ENCODE results near the gene LRFN3.
A peak's percentile ranks its signal among the peaks of the same experiment; 100 is the strongest.
"Not testable (repeated sequence)": the region's sequence is repeated elsewhere in the genome, so short reads cannot be mapped to it uniquely, and the experiment has no call there.

The LRFN3 gene

GRCh38 chr19:35935911-35936737 is at the start of gene LRFN3:
LRFN3 (plus strand) TSS chr19:35936374; CDS start chr19:35939426, 3,052 bp downstream.
- DNase-seq: peak; percentile 35 to 46

GRCh38 chr19:35887197-35887596 is 49.0 kb upstream of the LRFN3 start:
- no peak for DNase-seq

- no peak for DNase-seq
Measured at GRCh38 chr19:35888398-35888797, 47.8 kb upstream of the LRFN3 start.

GRCh38 chr19:35889370-35890112 is 46.6 kb upstream of the LRFN3 start:
- DNase-seq: no peak

- DNase-seq: no peak
Measured at GRCh38 chr19:35890113-35890650, 46.0 kb upstream of the LRFN3 start.

- DNase-seq: not testable (repeated sequence)
Measured at GRCh38 chr19:35891819-35892218, 44.4 kb upstream of the LRFN3 start.

- no peak for DNase-seq
Measured at GRCh38 chr19:35894342-35894741, 41.8 kb upstream of the LRFN3 start.

- no peak for DNase-seq
Measured at GRCh38 chr19:35895911-35896642, 40.1 kb upstream of the LRFN3 start.

- no peak for DNase-seq
Measured at GRCh38 chr19:35896643-35897040, 39.5 kb upstream of the LRFN3 start.

- DNase-seq: no peak
Measured at GRCh38 chr19:35897706-35898451, 38.3 kb upstream of the LRFN3 start.

GRCh38 chr19:35898499-35898809 is 37.7 kb upstream of the LRFN3 start:
- no peak for DNase-seq

GRCh38 chr19:35899547-35900214 is 36.5 kb upstream of the LRFN3 start:
- peak; percentile 83 to 86 for DNase-seq

- DNase-seq: no peak
Measured at GRCh38 chr19:35901055-35901644, 35.0 kb upstream of the LRFN3 start.

- DNase-seq: no peak
Measured at GRCh38 chr19:35901854-35902661, 34.1 kb upstream of the LRFN3 start, which contains the start of gene HCST. HCST (plus strand) TSS chr19:35902529; CDS start chr19:35902594, 65 bp downstream.

GRCh38 chr19:35902870-35903475 is 33.2 kb upstream of the LRFN3 start:
- DNase-seq: no peak

- peak; percentile 86 to 90 for DNase-seq
Measured at GRCh38 chr19:35903550-35904179, 32.5 kb upstream of the LRFN3 start.

GRCh38 chr19:35904311-35905068 is 31.7 kb upstream of the LRFN3 start:
- DNase-seq: no peak

- DNase-seq: no peak
Measured at GRCh38 chr19:35905178-35905727, 30.9 kb upstream of the LRFN3 start.

- DNase-seq: no peak
Measured at GRCh38 chr19:35907377-35907745, 28.8 kb upstream of the LRFN3 start.

Measured in activated CD4-positive, alpha-beta T cell treated with anti-CD3 and anti-CD28 coated beads, Interleukin-2, amount 50 U/mL, for 4 hours (primary cell).